Activated naive CD4-positive, alpha-beta T cell (primary cell): ENCODE results near the gene C21orf91.

Experiments
- DNase-seq, 4 experiments: peaks; one replicate each; lab custom pipeline; 2025; lab: John Stamatoyannopoulos, UW

C21orf91 gene

DNA sequence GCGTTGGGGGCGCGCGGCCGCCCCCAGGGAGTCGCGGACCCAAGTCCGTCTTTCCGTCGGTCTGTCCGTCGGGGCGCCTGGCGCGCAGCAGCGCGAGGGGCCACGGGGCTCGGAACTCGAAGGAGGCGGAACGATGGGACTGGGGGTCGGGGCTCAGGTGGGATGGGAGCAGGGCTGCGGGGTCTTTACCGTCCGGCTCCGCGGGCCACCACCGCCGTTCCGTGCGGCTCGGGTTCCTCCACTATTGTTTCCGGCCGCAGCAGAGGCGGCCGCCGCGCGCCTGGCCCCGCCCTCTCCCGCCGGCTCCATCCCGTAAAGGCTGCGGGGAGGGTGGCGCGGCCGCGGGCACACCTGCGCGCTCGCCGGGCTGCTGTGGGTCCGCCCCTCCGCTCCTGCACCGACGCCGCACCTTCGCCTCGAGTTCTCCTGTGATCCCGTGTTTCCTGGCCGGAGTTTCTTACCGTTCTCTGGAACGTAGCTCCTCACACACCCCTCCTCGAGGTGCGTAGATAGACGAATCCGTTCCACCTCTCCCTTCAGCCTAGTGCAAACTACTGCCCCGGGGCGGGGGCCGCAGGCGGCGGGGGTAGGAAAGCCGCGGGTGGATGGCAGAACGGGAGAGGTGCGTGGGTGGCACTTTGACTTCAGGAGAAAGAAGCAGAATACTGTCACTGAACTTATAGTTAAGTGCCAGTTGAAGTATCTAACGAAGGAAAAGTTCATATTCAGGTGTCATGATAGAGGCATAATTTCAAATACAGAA is at the start of gene C21orf91:
TSS of gene C21orf91 (minus strand) at position 243 of the 763 bp plus-strand sequence. CDS start 1,038 bp downstream, outside the sequence.
- DNase-seq = peak; percentile 57 to 80 (median 64)

DNA sequence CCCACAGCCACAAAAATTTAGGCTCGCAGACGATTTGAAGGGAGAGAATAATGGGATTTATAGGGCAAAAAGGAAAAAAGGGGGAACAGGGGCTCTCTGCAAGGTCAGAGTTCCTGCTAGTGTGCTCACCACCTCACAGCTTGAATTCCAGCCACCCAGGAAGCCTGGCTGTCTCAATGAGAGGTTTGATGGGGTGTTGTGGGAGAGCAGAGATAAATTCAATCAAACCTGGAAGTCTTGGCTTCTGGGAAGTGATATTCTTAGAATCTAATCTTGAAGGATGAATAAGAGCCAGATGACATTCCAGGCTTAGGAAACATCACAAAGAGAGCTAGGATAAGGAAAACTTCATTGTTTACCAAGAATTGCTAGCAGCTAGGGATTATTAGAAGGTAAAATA is 47.4 kb upstream of the C21orf91 start:
- DNase-seq = no peak

DNA sequence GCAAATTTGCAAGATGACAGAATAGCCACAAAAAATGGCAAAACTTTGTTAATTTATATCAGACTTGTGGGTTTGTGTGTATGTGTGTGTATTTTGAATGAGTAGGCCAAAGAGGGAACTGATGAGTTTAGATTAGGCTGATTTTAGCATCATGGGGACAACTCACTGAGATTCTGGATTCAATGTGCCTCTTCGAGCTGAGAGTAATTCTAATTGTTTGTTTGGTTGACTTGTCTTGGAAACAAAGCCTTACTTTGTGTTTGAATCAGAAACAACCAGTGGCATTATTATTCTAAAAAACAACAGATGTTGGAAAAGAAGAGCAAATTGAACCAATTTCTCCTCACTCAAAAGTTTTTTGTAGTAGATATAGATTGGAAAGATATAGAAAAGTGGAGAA is 40.5 kb upstream of the C21orf91 start:
- DNase-seq = no peak

DNA sequence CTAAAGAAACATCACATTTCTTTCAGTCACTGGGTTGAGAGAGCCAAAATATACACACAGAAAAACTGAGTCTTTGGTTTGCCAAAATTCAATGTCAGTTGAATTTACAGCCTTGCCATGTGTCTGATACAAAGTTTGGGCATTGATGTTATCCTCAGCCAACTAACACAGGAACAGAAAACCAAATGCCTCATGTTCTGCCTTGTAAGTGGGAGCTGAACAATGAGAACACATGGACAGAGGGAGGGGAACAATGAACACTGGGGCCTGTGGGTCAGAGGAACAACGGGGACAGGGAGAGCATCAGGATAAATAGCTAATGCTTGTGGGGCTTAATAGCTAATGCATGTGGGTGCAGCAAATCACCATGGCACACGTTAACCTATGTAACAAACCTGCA is 39.6 kb upstream of the C21orf91 start:
- DNase-seq = no peak

- no peak for DNase-seq
Measured at GRCh38 chr21:17854745-17855144, 35.6 kb upstream of the C21orf91 start.

- DNase-seq = no peak
Measured at GRCh38 chr21:17853393-17854275, 34.5 kb upstream of the C21orf91 start.

DNA sequence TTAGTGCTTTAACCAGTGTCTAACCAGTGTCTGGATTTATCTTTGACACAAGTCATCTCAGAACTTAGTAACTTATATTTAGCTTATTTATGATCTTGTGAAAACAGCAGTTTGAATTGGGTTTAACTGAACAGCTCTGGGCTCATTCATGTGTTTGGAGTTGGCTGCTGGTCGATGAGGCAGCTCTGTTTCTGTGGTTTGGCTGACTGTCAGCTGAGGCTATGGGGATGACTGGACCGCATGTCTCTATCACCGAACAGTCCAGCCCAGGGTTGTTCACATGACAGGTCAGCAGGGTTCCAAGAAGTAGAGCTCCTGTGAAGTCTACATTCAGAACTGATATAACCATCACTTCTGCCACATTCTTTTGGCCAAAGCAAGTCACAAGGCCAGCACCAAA is 29.1 kb upstream of the C21orf91 start:
- no peak for DNase-seq

DNA sequence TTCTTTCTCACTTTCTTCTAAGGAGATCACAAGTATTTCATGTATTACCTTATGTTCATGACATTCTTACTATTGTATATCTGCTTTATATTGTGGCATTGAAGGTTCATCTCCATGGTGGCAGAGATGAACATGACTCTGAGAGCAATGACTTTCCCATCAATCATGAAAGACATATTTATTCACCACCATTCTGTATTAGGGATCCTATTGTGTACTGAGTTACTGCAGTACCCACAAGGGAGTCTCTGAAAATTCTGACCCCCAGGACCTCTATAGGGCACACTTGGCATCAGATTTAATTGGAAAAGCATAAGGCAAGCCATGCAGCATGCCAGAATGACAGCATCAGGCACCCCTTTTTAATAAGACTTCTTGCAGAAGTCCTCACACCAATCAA is 21.9 kb upstream of the C21orf91 start:
- DNase-seq = no peak

- DNase-seq = no peak
Measured at GRCh38 chr21:17834639-17835354, 15.6 kb upstream of the C21orf91 start.

DNA sequence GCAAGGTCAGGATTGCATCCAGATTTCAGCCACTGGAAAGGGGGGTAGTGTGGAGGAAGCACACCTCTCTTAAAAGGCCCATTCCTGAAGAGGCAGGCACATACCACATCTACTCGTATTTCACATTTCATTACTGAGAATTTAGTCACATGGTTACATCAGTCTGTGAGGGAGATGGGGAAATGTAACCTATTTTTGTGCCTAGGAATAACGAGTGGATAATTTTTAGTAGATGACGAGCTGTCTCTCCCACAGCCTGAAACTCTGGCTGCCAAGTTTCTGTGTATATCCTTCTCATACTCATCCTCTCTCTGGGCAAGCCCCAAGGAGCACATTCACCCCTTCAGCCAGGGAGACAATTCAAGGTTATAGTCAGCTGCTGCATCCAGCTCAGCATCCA is 10.3 kb upstream of the C21orf91 start:
- DNase-seq = no peak

DNA sequence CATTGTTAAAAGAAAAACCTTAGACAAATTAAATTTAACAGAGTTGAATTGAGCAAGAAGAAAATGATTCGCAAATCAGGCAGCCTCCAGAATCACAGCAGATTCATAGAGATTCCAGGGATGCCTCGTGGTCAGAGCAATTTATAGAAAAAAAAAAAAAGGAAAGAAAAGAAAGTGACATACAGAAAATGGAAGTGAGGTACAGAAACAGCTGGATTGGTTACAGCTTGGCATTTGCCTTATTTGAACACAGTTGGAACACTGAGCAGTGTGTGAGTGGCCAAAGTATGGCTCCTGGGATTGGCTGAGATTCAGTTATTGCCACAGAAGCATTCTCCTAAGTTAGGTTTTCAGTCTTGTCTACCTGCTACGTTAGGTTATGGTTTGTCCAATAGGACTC is 9.1 kb upstream of the C21orf91 start:
- no peak for DNase-seq

DNA sequence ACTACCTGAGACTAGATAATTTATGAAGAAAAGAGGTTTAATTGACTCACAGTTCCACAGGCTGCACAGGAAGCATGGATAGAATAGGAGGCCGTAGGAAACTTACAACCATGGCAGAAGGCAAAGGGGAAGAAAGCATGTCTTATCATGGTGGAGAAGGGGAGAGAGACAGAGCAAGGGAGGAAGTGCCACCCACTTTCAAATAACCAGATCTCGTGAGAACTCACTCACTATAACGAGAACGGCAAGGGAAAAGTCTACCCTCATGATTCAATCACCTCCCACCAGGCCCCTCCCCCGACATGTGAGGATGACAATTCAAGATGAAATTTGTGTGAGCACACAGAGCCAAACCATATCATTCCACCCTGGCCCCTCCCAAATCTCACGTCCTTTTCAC is 4.7 kb upstream of the C21orf91 start:
- DNase-seq = no peak

- DNase-seq = no peak
Measured at GRCh38 chr21:17821121-17821520, 2.0 kb upstream of the C21orf91 start.

GRCh38 chr21:17819877-17820229 is 697 bp upstream of the C21orf91 start:
- DNase-seq = peak in 2 of 4 experiments; percentile 38 to 52

DNA sequence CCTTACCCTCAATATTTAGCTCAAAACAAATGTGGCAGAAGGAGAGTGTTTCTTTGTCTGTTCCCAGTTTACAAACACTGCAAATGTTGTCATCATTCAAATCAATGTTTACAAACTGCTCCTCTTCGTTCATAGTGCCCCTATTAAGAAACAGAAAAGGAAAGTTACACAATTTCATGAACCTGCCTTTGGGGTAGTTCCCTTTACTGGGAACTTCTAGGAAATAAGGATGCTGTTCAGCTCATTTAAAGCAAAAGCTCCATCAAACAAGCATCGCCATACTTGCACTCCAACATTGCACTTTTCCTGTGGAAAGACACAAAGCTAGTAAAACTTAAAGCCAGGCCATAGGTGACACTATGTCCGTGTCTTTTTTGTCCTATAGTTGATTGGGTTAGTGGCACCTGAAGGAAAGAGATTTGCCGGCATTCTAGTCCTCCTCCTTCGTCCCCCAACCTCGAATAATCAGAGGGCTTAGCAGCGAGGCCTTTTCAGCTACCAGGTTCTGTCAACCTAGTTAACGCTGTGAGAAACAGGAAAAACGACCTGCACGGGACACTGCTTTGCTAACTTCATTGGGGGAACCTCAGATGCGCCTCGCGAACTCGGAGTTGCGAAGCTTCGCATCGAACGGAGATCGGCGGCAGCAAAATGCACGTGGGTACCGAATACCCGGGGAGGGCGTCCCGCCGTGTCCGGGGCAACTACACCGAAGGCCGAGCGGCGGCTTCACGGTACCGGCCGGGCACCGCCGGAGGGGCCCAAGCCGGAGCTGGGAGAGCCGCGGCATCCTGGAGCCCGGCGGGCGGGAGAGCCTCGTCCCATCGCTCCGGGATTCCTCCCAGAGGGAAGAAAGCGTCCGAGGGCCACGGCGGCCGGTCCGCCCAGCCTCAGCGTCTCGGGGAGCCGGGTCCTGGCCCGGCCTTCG is 706 bp downstream of the C21orf91 start:
- DNase-seq = peak in 3 of 4 experiments; percentile 37 to 41 (median 41)

DNA sequence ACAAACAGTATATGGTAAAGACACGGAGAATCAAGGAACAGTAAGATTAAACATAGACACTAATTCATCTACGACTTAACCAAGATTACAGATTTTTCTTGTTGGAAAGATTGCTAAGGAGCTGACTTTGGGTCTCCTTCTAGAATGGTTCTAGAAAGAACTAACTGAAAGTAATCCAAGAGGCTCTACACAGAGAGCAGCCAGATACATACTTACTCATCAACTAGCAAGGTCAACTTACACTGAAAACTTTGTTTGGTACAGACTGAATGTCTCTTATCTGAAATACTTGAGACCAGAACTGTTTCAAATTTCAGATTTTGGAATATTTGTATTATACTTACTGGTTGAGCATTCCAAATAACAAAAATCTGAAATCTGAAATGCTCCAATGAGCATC is 5.8 kb downstream of the C21orf91 start:
- DNase-seq = no peak

- no peak for DNase-seq
Measured at GRCh38 chr21:17805966-17806365, 13.2 kb downstream of the C21orf91 start.

DNA sequence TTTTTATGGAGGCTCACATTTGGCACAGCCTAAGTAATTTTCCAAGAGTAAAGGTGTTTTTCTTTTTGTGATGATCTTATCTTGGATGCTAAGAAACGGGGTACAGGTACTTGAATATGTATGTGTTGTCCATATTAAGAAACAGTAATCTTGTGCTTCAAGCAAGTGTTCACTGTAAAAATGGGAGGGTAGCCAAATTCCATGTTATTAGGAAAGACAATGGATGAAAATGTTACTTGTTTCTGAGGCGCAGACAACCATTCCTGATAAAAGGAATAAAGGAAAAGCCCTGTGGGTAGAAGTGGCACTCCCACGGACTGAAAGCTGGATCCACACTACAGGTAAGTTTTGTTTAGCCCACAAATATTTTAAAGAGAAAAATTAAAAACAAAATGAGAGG is 15.6 kb downstream of the C21orf91 start:
- no peak for DNase-seq

- DNase-seq = no peak
Measured at GRCh38 chr21:17802572-17802971, 16.6 kb downstream of the C21orf91 start.

- no peak for DNase-seq
Measured at GRCh38 chr21:17799414-17800164, 19.6 kb downstream of the C21orf91 start.

GRCh38 chr21:17798796-17799195 is 20.4 kb downstream of the C21orf91 start:
- DNase-seq = no peak
